Pons (tissue), 1 donor: ENCODE results near the gene UBE2V1.
"Not testable (repeated sequence)": the region's sequence is repeated elsewhere in the genome, so short reads cannot be mapped to it uniquely, and the experiment has no call there.

Source experiments
- DNase-seq: peaks from one replicate; pipeline ENCODE4 v3.0.0-alpha.2; 2016; ENCODE audit warnings: low spot score

UBE2V1 gene

DNA sequence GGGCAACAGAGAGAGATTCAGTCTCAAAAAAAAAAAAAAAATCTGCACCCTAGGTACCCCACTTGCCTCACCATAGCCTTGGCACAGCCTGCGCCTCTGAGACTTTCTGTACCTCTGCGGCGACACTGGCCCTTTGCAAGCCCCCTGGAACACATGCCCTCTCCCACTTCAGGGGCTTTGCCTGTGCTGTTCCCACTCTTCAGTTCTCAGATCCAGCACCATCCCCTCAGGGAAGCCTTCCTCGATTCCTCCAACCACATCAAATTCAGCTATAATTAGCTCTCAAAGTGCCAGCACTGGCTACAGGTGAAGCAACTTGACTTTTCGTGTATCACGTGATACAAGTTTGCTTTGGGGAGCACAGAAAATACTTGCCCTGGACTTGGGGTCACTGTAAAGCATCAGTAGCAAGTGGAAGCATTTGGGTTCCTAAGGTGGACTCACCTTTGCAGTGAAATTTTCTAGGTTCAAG lies 2.1 kb upstream of the UBE2V1 start:
- DNase-seq = no peak

DNA sequence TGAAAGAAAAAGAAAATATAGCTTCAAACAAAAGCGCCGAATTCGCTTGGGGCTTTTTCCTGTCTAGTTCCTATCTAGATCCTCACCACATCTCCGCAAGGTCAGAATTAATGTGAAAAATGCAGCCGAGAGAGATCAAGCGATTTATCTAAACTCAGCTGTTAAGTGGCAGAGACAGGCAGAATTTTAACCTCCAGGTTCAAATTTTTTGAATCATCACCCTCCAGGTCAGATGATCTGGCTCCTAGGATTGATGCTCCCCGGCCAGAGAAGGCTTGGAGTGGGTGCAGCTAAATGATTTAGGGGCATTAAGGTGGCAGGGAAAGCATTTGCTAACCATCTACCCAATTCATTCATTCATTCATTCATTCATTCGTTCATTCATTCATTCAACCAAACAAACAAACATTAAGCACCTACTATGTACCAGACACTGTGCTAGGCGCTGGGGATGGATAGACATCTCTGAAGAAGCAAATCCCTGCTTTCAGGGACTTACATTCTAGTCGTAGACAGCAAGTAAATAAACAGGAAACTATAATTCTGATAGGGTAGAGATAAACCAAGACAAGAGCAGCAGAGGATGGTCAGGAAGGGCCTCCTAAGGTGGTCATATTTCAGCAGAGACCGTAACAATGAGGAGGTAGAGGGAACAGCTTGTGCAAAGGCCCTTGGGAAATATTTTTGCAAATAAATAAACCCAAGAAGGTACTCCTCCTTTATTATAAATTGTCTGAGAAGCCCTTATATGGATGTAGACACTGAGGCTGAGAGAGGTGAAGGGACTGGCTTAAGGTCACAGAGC lies 672 bp upstream of the UBE2V1 start:
- no peak for DNase-seq

DNA sequence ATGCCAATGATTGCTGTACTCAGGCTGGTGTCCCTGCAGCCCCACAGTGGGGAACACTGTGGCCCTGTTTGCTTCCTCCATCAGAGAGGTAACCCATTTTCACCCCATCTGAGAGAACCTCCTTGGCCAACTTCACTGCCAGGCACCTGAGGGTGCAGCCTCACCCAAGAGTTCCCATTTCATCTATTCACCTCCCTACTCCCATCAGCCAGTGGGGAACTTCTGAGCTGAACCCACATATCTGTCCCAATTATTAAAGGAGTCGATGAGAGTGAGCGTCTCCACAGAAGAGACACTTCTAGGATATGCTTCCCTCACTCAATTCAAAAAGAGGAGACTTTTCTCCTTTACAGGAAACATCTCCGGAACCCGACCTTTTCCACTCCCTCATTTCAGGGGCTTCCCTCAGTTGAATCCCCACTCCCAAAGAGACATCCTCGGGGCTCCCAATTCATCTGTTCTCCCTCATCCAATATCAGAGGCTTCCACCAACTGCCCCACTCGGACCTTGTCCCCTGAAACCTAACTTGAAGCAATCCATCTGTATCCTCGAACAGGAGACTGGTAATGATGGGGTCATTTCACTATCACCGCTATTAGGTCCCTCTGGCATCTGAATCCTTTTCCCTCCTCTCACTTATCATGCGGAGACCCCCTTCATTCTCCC lies 988 bp downstream of the UBE2V1 start:
- no peak for DNase-seq

DNA sequence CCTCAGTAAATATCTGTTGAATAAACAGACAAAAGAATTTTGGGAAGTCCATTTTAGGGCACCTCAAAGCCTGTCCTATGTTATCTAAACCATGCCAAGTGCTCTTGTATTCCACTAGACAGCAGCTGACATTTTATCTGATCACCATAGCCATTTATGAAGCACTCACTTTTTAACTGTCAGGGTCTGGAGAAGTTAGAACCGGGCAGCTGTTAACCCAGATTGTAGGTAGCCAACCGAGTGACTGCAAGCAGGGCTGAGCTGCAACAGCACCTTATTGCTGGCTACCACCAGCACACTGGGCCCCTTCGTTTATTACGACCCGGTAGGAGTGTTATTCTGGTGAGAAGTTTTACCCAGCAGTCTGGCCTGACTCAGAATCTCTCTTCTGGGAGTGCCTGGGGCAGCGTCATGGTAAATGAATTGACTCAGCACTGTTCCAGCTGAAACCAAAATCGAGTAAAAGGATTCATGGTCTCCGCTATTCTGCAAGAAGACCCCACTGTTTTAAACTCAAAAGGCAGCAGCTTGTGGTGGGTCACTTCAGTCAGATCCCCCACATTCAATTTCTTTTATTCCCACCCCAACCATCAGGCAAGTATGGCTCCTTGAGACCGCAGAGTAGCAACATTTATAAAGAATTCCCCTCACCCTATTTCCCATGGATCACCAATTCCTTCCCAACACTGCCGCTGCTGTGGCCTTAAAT lies 1.7 kb downstream of the UBE2V1 start:
- no peak for DNase-seq

DNA sequence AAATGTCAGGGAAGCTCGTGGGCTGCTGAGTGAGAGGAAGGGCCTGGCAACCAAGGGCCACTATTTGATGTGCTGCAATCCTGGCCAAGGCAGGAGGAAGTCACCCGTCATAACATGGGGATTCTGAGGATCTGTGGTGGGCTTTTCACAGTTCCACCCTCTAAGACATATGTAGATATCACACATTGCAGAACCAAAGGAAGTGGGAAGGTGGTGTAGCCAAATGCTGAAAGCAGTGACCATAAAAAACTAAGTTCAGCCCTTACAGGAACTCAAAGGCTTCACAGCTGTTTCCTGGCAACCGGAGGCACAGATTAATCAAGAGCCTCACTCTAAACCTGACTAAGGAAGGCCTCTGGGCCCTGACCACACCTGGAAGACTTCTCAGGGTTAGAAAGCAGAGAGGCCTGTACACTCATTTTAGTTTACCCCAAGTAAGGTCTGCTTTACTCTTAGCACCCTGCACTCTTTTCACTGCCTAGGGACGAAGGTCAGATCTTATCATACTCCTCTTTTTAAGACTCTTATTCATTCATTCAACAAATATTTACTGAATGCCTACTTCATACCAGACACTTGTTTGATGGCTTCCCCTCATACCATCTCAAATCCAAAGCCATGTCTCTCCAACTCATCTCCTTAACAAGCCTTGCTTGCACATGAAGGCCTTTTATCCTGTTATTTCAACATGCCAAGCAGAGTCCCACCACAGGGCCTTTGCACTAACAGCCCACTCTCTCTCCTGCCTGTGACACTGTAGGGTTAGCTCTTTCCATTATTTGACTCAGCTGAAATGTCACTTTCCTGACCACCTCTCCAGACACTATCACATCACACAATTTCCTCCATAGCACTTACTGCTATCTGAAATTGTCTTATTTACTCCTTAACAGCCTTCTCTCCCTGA lies 2.6 kb downstream of the UBE2V1 start:
- no peak for DNase-seq

DNA sequence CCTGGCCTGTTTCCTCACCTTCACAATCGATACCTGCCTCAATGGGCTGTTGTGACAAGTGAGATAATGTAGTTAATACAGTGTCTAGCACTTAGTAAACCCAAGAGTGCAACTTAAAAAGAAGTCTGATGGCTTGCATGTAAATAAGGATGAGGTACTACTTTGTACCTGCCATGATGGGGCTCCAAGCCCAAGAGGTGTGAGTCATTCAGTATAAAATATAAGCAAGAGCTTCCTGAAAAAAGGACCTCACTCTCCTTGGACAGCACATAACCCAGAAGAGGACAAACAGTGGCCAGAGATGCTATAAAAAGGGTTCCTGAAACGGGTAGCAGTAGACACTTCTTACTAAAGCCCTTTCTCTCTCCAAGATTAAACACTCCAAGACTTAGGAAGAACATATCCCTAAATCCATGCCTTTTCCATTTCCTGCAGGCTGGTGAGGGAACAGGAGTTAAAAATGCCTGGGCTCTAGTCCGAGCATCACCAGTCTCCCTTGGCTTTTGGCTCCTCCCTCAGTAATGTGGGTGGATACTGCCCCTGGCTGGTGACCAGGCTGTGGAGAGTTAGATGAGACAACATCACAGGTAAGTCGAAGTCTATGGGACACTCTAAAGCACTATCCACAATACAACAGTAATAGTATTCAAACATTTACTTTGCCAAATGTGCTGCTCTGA lies 4.3 kb downstream of the UBE2V1 start:
- no peak for DNase-seq

DNA sequence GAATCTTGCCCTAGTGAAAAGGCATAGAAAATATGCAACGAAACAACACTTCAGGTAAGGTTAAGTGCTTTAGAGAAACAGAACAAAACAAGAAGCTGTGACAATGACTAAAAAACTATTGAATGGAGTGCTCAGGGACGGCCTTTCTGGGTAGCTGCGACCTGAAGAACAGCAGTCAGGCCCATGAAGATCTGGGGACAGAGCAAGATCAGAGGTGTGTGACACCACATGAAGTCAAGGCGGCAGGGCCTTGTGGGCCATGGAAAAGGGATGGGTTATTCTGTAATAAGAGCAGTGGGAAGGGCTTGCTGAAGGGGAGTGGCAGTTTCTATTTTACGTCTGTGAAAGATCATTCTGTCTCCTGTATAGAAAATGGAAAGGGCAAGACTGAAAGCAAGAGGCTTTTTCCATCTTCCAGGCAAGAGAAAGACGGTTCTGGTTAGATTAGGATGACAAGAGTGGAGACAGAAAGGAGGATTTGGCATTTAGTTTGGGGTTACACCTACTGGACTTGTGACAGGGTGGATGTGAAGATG lies 5.1 kb downstream of the UBE2V1 start:
- DNase-seq = no peak

DNA sequence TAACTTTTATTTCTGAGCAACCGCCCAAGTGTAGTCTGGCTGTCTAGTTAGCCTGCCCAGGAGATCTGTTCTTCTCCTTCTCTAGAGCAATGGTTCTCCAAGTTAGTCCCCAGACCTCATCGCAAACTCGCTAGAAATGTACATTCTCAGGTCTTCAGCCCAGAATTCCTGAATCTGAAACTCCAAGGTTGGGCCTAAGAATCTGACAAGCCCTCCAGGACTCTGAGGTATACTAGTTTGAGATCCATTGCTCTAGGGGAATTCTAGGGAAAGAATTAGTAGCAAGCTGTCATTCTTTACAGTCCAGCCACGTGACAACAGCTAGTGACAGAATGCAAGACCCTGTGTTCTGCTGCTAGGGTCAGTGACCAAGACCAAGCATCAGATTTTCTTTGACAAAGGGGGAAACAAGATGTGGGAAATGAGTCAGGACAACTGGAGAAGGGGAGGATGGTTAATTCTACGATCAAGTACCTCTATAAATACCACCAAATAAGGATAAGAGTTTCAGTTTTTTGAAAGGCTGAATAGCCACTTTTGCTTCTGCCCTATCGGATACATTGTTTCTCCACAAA lies 5.8 kb downstream of the UBE2V1 start:
- DNase-seq = no peak

DNA sequence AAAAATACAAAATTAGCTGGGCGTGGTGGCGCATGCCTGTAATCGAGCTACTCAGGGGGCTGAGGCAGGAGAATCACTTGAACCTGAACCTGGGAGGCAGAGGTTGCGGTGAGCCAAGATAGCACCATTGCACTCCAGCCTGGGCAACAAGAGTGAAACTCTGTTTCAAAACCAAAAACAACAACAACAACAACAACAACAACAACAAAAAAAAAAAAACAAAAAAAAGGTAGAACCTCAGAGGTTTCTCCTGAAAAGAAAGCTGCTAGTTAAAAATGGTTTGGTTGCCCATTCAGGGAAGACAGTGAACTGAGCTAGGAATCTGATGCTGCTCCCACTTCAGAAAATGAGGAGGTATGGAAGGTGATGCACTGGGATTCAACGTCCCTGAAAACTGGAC lies 6.3 kb downstream of the UBE2V1 start:
- not testable (repeated sequence) for DNase-seq

DNA sequence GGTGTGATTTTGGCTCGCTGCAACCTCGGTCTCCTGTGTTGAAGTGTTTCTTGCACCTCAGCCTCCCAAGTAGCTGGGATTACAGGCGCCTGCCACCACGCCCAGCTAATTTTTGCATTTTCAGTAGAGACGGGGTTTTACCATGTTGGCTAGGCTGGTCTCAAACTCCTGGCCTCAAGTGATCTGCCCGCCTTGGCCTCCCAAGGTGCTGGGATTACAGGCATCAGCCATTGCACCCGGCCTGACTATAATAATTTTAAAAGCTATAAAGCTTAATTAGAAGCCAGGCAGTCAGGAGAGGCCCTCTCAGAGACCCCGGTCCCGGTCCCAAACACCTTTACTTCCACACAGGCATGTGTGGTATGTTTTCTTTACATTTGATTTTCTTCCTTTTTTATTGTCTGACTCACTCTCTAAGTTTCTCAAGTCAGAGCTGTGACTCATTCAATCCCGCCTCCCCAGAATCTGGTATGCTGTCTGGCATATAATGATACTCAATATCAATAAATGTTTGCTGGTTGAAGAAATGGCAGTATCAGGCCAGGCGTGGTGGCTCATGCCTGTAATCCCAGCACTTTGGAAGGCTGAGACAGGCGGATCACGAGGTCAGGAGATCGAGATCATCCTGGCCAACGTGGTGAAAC lies 9.4 kb downstream of the UBE2V1 start:
- DNase-seq = not testable (repeated sequence)

DNA sequence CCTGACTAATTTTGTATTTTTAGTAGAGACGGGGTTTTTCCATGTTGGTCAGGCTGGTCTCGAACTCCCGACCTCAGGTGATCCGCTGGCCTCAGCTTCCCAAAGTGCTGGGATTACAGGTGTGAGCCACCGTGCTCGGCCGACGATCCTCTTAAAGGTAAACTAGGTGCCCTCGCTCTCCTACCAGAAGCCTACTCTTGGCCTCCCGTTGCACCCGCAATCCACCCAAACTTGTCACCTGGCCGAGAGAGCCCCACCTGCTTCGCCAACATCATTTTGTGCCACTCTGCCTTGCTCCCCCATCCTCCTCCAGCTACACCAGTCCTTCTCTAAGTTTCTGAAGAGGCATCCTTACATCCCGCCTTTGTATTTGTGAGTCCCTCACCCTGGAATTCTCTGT lies 10.4 kb downstream of the UBE2V1 start:
- DNase-seq = not testable (repeated sequence)

DNA sequence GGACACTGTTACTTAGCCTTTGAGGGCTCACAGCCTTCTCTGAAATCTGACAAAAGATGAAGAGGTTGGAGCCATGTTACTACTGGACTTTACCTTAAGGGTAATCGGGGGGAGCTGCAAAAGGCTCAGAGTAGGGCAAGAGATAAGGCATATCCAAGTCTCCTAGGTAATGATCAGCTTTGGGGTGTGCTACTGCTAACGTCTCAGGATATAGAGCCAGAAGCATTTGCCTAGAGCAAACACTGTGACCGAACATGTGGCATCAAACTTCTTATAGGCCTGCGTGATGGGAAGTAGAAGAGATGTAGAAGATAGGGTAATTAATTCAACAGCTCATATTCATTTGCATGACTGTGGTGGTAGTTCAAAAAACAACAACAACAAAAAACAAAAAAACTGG lies 11.1 kb downstream of the UBE2V1 start:
- DNase-seq = no peak

DNA sequence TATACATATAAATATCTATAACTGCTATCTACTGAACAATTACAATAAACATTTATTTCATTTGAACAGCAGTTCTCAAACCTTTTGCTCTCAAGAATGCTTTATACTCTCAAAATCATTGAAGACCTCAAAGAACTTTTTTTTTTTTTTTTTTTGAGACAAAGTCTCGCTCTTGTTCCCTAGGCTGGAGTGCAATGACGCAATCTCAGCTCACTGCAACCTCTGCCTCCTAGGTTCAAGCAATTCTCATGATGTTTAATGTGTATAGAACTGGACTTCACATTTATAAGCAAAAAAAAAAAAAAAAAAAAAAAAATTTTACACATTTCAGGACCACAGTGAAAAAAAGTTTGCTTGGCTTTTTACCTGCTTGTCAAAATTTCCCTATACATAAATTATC lies 11.7 kb downstream of the UBE2V1 start:
- no peak for DNase-seq

DNA sequence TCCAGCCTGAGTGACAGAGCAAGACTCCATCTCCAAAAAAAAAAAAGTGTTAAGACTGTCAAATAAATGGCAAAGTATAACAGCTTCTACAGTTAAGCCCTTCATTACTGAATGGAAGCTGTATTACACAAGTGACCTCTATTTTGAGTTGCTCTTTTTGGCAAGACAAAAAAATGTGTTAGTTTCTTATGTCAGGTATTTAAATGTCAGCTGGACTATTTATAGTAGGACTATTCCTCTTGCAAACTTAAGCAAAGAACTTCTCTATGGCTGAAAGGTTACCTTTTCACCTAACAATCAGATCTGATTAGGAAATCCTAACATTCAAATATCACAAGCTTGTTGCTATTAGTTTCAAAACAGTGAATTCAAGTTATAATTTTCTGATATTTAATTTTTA lies 12.4 kb downstream of the UBE2V1 start:
- no peak for DNase-seq

DNA sequence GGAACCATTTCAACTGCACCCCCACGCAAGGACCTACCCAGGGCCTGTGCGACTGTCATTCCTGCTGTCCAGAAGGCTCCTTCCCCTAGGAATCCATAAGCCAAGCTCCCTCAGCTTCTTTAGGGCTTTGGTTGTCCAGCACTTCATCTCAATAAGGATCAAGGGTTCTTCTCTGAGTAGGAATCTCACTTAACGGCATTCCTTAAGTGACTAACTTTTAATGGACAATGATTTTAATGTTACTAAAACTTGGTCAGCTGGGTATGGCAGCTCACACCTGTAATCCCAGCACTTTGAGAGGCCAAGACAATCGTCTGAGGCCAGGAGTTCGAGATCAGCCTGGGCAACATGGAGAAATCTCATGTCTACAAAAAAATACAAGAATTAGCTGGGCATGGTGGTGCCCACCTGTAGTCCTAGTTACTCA lies 13.4 kb downstream of the UBE2V1 start:
- DNase-seq = no peak

DNA sequence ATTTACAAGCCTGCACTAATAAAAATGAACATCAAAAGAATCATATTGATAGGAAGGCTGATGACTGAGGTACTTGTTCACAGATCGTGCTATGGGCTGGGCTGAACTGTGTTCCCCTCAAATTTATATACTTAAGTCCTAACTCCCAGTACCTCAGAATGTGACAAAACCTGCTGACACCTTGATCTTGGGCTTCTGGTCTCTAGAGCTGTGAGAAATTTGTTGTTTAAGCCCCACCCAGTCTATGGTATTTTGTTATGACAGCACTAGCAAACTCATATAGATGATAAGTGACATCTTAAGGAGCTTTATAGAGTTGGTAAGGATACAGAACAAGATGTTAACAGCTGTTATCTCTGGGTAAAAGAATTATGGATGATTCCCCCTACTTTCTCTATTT lies 13.8 kb downstream of the UBE2V1 start:
- no peak for DNase-seq

DNA sequence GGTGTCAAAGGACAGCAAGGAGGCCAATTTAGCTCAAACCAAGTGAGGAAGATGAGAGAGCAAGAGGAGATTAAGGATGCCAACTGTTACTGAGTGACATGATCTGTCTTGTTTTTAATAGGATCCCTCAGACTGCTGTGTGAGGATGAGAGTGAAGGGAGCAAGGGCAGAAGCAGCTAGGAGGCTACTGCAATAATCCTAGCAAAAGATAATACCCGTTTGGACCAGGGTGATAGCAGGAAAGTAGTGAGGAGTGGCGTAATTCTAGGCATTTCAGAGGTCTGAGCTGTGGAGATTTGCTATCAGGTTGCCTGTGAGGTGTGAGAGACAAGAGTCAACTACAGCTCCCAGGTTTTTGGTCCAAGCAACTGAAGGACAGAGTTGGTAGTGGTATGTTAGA lies 14.7 kb downstream of the UBE2V1 start:
- DNase-seq = no peak

DNA sequence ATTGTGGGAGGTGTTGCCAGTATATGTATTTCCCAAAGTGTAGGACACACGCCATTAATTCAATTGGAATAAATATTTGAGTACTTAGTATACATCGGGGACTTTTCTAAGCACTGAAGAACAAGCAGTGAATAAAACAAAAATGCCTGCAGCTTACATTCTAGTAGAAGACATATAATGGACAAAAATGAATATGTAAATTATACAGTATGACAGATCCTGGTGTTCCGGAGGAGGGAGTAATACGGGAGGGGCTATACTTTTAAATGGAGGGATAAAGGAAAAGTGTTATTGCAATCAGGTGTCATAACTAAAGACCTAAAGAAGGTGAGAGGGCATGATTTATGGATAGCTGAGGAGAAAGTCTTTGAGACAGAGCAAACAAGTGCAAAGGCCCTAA lies 15.1 kb downstream of the UBE2V1 start:
- no peak for DNase-seq

DNA sequence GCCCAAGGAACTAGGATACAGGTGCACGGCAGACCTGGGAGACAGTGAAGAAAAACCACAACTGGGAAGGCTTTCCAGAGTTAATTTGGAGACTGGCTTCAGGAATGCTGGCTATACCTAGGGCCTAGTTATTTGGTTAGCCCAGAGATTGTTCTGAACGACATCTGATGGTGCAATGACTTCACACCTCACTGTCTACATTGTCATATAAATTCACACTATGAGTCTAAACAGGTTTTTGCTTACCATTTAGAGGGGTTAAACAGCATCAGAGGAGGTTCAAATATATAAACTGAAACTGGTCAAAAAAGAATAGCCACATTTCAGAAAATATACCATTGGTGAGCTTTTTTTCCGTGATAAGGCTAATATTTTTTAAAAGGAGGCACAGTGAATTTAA lies 16.7 kb downstream of the UBE2V1 start:
- DNase-seq = no peak

DNA sequence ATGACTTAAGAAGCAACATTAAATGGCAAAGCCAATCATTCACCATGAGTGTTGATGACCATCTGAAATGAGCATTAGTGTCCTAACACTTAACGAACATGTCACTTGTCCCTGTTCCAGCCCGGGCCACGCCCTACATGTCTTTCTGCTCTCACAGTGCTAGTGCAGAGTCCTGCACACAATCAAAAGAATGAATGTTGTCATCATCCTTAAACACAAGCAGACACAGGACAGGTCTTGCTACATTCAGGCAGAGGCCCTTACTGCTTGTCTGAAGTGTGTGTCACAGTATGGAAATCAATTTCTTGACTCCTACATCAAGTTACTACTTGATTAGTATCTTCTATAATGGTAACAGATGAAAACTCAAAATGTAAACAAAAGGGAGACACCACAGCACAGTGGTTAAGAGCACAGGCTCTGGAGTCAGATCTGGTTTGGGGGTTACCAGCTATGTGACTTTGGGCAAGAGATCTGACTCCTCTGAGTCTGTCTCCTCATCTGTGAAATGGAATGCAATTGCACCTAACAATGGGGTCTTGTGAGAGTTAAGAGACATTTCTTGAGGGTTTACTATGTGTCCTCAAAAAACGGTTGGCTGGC lies 17.4 kb downstream of the UBE2V1 start:
- no peak for DNase-seq
